Endometrium (tissue), 2 donors: ENCODE measurements around the gene HSD17B1.
"Not testable (repeated sequence)": the region's sequence is repeated elsewhere in the genome, so short reads cannot be mapped to it uniquely, and the experiment has no call there.

Experiments used
- FAIRE-seq: peaks from 2 replicates; lab custom pipeline; 2012; peaks lifted over from hg19 to GRCh38; lab: Jason Lieb, UNC
- donor health status: control.
- donor health status: control.

HSD17B1 gene

DNA sequence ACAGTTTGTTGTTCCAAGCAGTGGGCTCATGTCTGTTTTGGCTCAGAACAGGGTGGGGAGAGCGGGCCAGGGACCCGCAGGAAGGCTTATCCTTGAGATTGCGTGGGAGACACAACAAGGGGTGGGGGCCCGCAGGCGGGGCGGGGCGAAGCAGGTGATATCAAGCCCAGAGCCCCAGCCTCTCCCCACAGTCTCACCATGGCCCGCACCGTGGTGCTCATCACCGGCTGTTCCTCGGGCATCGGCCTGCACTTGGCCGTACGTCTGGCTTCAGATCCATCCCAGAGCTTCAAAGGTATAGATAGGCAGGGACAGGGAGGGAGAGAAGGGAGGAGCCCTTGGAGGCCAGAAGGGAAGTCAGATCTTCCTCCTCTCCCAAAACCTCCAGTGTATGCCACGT, at the start of gene HSD17B1:
TSS of gene HSD17B1 (plus strand) at position 188 of the 400 bp plus-strand sequence. CDS start at position 199, 11 bp downstream.
- not testable (repeated sequence) for FAIRE-seq

DNA sequence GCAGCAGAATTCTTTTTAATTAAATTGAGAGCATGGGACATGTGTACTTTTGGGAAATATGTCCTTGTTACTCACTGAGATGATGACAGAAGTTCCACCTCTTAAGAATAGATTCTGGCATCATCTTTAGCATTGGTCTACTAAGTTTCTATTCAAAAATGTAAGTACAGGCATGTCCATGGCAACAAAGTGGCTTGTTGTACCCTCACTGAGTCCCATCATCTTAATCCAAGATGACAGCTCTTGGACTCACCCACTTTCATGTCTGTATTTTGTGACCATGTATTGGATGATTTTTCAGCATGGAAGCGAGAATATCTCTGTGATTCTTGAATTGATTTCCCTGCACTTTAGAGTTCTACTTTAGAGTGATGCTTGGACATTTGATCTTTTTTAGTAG, 49.8 kb upstream of the HSD17B1 start:
- FAIRE-seq, result no peak

GRCh38 chr17:42507671-42508070, 45.1 kb upstream of the HSD17B1 start:
- FAIRE-seq, result no peak

- no peak for FAIRE-seq
Observed at GRCh38 chr17:42508426-42509165, 44.1 kb upstream of the HSD17B1 start.

DNA sequence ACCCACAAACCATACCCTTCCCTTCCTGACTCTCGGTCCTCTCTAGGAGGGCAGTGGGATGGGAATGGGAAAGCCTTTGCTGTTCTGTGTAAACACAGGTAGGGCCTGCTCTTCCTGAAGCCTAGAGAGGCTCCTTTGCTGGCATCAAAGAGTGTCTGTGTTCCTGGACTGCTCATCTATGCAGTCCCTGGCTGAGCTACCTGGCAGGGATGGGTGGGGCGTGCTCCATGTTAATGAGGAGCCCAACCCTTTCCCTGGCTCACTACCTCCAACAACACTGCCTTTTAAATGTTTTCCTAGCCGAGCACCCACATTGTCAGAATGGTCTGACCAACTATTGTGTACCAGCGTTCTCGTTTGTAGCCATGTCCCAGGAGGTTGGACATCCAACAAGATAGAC, 43.3 kb upstream of the HSD17B1 start:
- no peak for FAIRE-seq

DNA sequence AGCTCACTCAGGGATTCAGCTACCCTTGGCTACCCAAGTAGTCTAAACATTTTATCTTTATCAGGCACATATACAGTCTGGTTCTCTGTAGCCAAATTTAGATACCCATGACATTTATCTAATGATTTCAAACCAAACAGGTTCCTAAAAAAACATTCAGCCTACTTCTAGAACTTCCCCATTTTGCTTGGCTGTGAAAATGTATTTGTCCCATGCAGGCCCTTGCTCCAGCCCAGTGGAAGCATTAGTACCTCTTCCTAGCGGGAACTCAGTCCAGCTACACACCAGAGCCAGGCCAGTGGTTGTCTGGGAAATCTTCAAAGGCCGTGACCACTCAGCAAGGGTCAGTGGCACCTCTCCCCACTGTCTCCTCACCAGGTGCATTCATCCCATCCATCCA, 42.9 kb upstream of the HSD17B1 start:
- no peak for FAIRE-seq

DNA sequence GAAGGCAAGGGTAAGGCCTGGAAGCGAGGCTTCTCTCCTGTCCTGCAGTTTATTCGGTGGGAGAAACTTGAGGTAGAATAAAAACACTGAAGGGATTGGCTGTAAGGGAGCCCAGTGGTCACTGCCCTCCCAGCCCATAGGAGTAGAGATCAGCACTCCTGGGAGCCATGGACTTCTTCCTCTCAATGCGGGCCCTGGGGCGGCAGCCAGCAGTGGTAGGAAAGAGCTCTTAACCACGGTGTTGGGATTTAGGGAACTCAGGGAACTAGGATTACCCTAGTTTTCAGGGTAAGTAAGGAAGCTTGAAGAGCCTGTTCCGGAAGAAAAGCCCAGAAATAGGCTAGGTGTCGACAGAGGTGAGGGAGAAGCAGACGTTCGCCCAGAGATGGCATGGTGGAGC, 40.5 kb upstream of the HSD17B1 start:
- FAIRE-seq, result no peak

DNA sequence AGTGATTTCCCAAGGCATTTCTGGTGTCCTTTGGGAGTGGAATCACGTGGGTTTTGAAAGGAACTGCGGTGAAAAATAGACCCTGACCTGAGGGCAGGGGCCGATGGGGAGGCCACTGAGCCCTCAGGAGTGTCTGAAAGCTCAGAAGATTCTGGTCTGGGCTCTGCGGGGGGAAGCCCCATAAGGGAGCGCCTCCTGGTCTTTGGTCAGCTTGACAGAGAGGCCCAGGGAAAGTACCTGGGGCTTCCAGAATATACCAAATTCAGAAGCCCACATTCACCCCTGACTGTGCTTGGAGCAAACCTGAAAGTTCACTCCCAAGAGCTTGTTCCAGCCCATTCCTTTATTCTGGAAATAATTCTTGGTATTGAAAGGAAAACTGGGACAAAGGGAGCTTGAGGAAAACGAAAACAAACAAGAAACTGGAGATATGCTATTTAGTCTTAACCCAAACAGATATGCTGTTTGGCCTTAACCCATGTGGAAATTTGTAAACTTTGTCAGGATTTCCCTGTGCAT, 39.9 kb upstream of the HSD17B1 start:
- peak; percentile 83 for FAIRE-seq

GRCh38 chr17:42513686-42514085, 39.0 kb upstream of the HSD17B1 start:
- FAIRE-seq, result no peak

GRCh38 chr17:42514279-42514678, 38.4 kb upstream of the HSD17B1 start:
- FAIRE-seq, result no peak

DNA sequence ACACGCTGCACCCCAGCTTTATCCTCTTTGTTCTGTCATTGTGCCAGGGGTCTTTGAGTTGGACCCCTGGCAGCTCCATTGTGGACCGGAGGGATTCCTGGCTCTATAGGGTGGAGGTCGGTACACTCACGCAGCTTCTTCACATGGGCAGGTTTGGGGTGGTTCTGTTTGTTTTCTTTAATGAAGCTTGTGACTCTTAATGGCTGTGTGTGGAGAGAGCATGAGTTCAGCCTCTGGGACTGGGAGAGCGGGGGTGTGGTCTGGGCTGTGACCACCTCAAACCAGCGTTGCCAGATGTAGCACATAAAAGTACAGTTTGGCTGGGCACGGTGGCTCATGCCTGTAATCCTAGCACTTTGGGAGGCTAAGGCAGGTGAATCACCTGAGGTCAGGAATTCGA, 37.9 kb upstream of the HSD17B1 start:
- FAIRE-seq, result no peak

- no peak for FAIRE-seq
Observed at GRCh38 chr17:42517516-42517915, 35.2 kb upstream of the HSD17B1 start.

GRCh38 chr17:42518046-42518754, 34.5 kb upstream of the HSD17B1 start:
- FAIRE-seq, result no peak

- no peak for FAIRE-seq
Observed at GRCh38 chr17:42518755-42519545, 33.8 kb upstream of the HSD17B1 start.

GRCh38 chr17:42519546-42520491, 32.9 kb upstream of the HSD17B1 start:
- peak; percentile 67 for FAIRE-seq

DNA sequence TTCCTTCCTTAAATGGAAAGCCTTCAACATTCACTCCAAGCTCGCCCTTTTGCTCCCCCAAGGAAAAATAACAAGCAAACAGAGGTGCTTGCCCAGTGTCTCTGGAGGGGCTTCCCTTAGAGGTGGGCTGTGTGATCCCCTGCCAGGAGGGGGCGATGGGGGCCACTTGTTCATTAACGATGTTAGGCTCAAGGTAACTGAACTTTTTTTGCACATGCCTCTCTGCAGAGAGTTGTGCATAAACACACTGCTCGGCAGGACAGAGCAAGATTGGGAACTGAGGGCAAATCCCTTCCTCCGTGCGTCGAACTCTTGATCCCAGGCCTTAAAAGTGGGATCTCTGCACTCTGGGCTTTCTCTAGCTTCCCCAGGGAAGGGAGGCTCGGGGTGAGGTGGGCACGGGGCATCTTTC, 32.2 kb upstream of the HSD17B1 start:
- FAIRE-seq, result no peak

DNA sequence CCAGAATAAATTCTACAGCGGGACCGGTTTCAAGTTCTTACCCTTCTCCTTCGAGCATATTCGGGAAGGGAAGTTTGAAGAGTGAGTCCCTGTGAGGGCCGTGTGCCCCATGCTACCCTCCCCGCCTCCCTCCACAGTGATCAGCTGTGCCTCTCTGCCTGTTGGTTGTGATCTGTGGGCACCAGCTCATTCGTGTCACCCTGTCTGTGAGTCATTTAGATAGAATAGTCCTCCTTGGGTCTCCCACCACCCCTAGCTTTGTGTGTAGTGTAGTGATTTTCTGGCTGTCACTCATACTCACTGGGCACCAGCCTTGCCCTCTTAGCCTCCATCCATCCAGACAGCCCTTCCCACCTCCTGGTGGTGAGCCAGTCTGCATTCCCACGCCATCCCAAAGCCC, 31.7 kb upstream of the HSD17B1 start:
- FAIRE-seq, result no peak

- FAIRE-seq, result no peak
Observed at GRCh38 chr17:42521666-42522262, 31.0 kb upstream of the HSD17B1 start.

GRCh38 chr17:42522263-42522790, 30.4 kb upstream of the HSD17B1 start:
- FAIRE-seq, result no peak

DNA sequence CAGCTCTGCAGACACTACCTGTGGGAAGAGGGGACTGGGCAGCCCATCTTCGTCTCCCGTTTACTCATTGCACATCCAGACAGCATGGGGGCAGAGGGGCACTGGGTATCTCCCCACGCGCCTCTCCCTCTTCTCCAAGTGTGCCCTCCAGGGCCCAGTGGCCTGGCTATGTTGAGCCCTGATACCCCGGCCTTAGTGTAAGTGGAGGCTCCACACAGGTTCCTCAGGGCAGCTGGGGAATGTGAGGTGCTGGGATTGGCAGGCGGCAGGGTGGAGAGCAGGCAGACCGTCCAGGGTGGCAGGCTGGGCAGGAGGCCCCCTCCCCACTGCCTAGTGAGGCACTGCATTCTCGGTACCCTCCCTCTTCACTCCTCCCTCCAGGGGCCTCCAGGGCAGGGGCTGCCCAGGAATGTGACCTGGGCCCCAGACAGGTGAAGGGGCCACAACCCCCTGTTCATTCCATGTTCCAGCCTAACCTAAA, 29.9 kb upstream of the HSD17B1 start:
- no peak for FAIRE-seq

GRCh38 chr17:42525221-42525620, 27.5 kb upstream of the HSD17B1 start:
- FAIRE-seq, result no peak
